SK-N-SH (cell line): ENCODE results near the gene PSG1.
"Not testable (repeated sequence)": the region's sequence is repeated elsewhere in the genome, so short reads cannot be mapped to it uniquely, and the experiment has no call there.

Source experiments
- CTCF ChIP-seq: fragments of 200-600 bp; sonication (generic); IDR thresholded peaks from 2 replicates; pipeline ENCODE4 v1.6.1; 2017; ENCODE audit warnings: antibody characterized with exemption, mild to moderate bottlenecking, moderate library complexity
- ELF1 ChIP-seq: IDR thresholded peaks from 2 replicates; pipeline ENCODE4 v1.4.0; 2012
- EZH2phosphoT487 ChIP-seq: fragments of 200-600 bp; sonication (generic); IDR thresholded peaks from 2 replicates; pipeline ENCODE4 v1.6.1; 2017; ENCODE audit warnings: low read depth, mixed run types, mild to moderate bottlenecking, antibody characterized with exemption, moderate library complexity, borderline replicate concordance
- MEF2A ChIP-seq: IDR thresholded peaks from 2 replicates; pipeline ENCODE4 v1.4.0; 2012; ENCODE audit warnings: low read depth, borderline replicate concordance
- MXI1 ChIP-seq: IDR thresholded peaks from 2 replicates; pipeline ENCODE4 v1.6.1; 2012; ENCODE audit warnings: mild to moderate bottlenecking, low read depth, low read length, improper control_type of control experiment
- NFIC ChIP-seq: IDR thresholded peaks from 2 replicates; pipeline ENCODE4 v1.4.0; 2012; ENCODE audit warnings: borderline replicate concordance
- NRF1 ChIP-seq: IDR thresholded peaks from 2 replicates; pipeline ENCODE4 v1.6.1; 2012; ENCODE audit warnings: low read depth, mild to moderate bottlenecking, low read length
- POLR2AphosphoS5 ChIP-seq: IDR thresholded peaks from 2 replicates; pipeline ENCODE4 v1.6.1; 2012; ENCODE audit warnings: low read depth, low read length
- REST ChIP-seq: IDR thresholded peaks from 2 replicates; pipeline ENCODE4 v1.6.1; 2012; ENCODE audit warnings: mild to moderate bottlenecking, low read depth, low read length, moderate library complexity

- not testable (repeated sequence) for TF ChIP-seq CTCF, REST, MXI1, NRF1, NFIC, ELF1, MEF2A, EZH2phosphoT487, POLR2AphosphoS5
These were observed 38.1 kb upstream of the PSG1 start, which contains the start of gene PSG6 for GRCh38 chr19:42917634-42918033.
